Natural killer cell (primary cell): Measurements from ENCODE around the gene LNX1. TPM values are rescaled to one million over a fixed set of nuclear protein-coding genes. Genes with fewer than 3 reads are reported as not detected.

Experiments used
- ATAC-seq, 3 donors: fragments of 150-1000 bp in 2 of 3; fragments of 200-7000 bp in 1 of 3; cut with Tn5 transposase; 1 replicate in 1 of 3; 2 replicates in 2 of 3; pipeline ENCODE4 v1.10.0; 2021; ENCODE audit warnings: mild to moderate bottlenecking in 2 of 3, moderate library complexity in 2 of 3
- DNase-seq, 2 donors: peaks; one replicate each; pipeline versions ENCODE4 v3.0.0 to v3.0.0-alpha.2; 2013 to 2021; ENCODE audit warnings: mixed read lengths in 1 of 2
- H3K27ac ChIP-seq: one replicate; pipeline ENCODE4 v1.5.1; 2013; ENCODE audit warnings: mild to moderate bottlenecking, low read length
- H3K27me3 ChIP-seq: one replicate; pipeline ENCODE4 v1.6.1; 2013; ENCODE audit warnings: low read length; ENCODE audit not compliant: control insufficient read depth, insufficient read depth
- H3K36me3 ChIP-seq: one replicate; pipeline ENCODE4 v1.6.1; 2013; ENCODE audit warnings: low read length; ENCODE audit not compliant: control insufficient read depth, insufficient read depth
- H3K4me1 ChIP-seq: one replicate; pipeline ENCODE4 v1.6.1; 2013; ENCODE audit warnings: low read length; ENCODE audit not compliant: control insufficient read depth, insufficient read depth
- H3K4me3 ChIP-seq: one replicate; pipeline ENCODE4 v1.5.1; 2013; ENCODE audit warnings: low read length
- H3K9me3 ChIP-seq: one replicate; pipeline ENCODE4 v1.6.1; 2013; ENCODE audit warnings: low read length; ENCODE audit not compliant: control insufficient read depth, insufficient read depth
- H3K27ac Mint-ChIP-seq, 2 donors: one replicate each; pipeline ENCODE4 v1.8.0; 2022; ENCODE audit warnings: mild to moderate bottlenecking in 2 of 2, mixed read lengths in 2 of 2, moderate library complexity in 1 of 2
- H3K27me3 Mint-ChIP-seq, 2 donors: one replicate each; pipeline ENCODE4 v1.8.0; 2022; ENCODE audit warnings: low read depth in 2 of 2, mixed read lengths in 2 of 2
- H3K36me3 Mint-ChIP-seq: one replicate; pipeline ENCODE4 v1.8.0; 2022; ENCODE audit warnings: mixed read lengths
- H3K4me1 Mint-ChIP-seq, 2 donors: one replicate each; pipeline ENCODE4 v1.8.0; 2022; ENCODE audit warnings: mixed read lengths in 2 of 2
- H3K4me3 Mint-ChIP-seq: one replicate; pipeline ENCODE4 v1.8.0; 2022; ENCODE audit warnings: mild to moderate bottlenecking, moderate library complexity, mixed read lengths
- H3K9me3 Mint-ChIP-seq, 2 donors: one replicate each; pipeline ENCODE4 v1.8.0; 2022; ENCODE audit warnings: mixed read lengths in 2 of 2
- WGBS: methylation state at CpG from one replicate; pipeline ENCODE4 v1.1.7; 2013; ENCODE audit warnings: missing lambda C conversion rate; ENCODE audit not compliant: insufficient coverage; 5-methylcytosine and 5-hydroxymethylcytosine counted together
- intact Hi-C: fragments of 100-400 bp; cut with micrococcal nuclease; formaldehyde crosslinking; loops from one replicate; pipeline ENCODE4 v1.14.2; 2022
- total RNA-seq, 4 donors: library from RNA; stranded (reverse); fragments of 120-200 nt in 1 of 4; gene quantifications; one replicate each; pipeline versions ENCODE4 v1.2.3 to v1.2.4, GENCODE V29; 2013 to 2022
- TF ChIP-seq, protein P1 (sequence below): fragments of 200-600 bp; IDR thresholded peaks from one replicate; pipeline ENCODE4 v1.8.0; 2022; ENCODE audit warnings: antibody characterized with exemption

Gene LNX1
- total RNA-seq, 3 donors from 2014 or later (not counting 1 experiment from before 2014, with no cell fraction given) = not detected

DNA sequence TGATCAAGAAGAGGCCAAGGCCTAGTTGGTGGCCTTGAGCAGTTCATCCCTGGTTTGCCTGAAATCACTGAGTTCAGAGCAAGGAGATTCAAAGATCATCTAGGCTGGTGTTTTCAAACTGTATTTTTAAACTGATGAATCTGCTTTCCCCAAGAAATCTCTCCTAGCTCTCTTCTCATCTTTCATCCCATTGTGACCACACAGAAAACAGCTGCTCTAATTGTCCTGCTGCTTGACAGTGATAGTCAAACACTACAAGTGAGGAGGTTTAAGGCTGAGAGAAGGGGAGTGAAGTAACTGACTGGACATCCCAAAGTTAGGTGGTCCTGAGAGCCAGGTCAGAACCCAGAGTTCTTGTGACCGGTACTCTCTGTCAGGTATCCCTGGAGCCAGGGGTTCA is 91.5 kb downstream of the LNX1 start:
- Mint-ChIP-seq H3K27me3 (peaks cover 0 to 4% of the 10 kb centered on the region in 2 donors), H3K27ac (no peak overlapping the region), H3K9me3 (no peaks in the 10 kb centered on the region), H3K36me3 (no peaks in the 10 kb centered on the region), H3K4me1 (no peaks in the 10 kb centered on the region), H3K4me3 (no peak overlapping the region)
- Histone ChIP-seq H3K27me3 (no peaks in the 10 kb centered on the region), H3K36me3 (no peaks in the 10 kb centered on the region), H3K4me1 (no peaks in the 10 kb centered on the region), H3K9me3 (no peaks in the 10 kb centered on the region), H3K4me3 (no peak overlapping the region), H3K27ac (no peak overlapping the region)
- ATAC-seq (no peak), DNase-seq (no peak)
- 93% methylated on average over 1 of the region's 1 CpG for WGBS
- intact Hi-C loops = no loop called here
- TF ChIP-seq, protein P1, sequence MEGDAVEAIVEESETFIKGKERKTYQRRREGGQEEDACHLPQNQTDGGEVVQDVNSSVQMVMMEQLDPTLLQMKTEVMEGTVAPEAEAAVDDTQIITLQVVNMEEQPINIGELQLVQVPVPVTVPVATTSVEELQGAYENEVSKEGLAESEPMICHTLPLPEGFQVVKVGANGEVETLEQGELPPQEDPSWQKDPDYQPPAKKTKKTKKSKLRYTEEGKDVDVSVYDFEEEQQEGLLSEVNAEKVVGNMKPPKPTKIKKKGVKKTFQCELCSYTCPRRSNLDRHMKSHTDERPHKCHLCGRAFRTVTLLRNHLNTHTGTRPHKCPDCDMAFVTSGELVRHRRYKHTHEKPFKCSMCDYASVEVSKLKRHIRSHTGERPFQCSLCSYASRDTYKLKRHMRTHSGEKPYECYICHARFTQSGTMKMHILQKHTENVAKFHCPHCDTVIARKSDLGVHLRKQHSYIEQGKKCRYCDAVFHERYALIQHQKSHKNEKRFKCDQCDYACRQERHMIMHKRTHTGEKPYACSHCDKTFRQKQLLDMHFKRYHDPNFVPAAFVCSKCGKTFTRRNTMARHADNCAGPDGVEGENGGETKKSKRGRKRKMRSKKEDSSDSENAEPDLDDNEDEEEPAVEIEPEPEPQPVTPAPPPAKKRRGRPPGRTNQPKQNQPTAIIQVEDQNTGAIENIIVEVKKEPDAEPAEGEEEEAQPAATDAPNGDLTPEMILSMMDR = no peak

- H3K4me3 ChIP-seq = no peak overlapping the region
- no peaks in the 10 kb centered on the region for H3K4me1 Mint-ChIP-seq
- no peaks in the 10 kb centered on the region for H3K4me1 ChIP-seq
- DNase-seq = no peak
- no peak overlapping the region for H3K27ac Mint-ChIP-seq
- WGBS = 90% methylated on average over 2 of the region's 2 CpGs
- H3K36me3 Mint-ChIP-seq = no peaks in the 10 kb centered on the region
- H3K27ac ChIP-seq = no peak overlapping the region
- H3K27me3 ChIP-seq = no peaks in the 10 kb centered on the region
- H3K4me3 Mint-ChIP-seq = no peak overlapping the region
- H3K27me3 Mint-ChIP-seq = peaks cover 0 to 4% of the 10 kb centered on the region in 2 donors
- no peaks in the 10 kb centered on the region for H3K36me3 ChIP-seq
- intact Hi-C loops = no loop called here
- no peaks in the 10 kb centered on the region for H3K9me3 Mint-ChIP-seq
- ATAC-seq = no peak
- TF ChIP-seq, protein P1 = no peak
- H3K9me3 ChIP-seq = no peaks in the 10 kb centered on the region
These were observed 92.6 kb downstream of the LNX1 start for GRCh38 chr4:53498706-53499105.

- intact Hi-C loops = no loop called here
- Histone ChIP-seq H3K27ac (no peak overlapping the region), H3K4me1 (no peaks in the 10 kb centered on the region), H3K9me3 (no peaks in the 10 kb centered on the region), H3K36me3 (no peaks in the 10 kb centered on the region), H3K4me3 (no peak overlapping the region), H3K27me3 (no peaks in the 10 kb centered on the region)
- Mint-ChIP-seq H3K4me1 (no peaks in the 10 kb centered on the region), H3K36me3 (no peaks in the 10 kb centered on the region), H3K9me3 (no peaks in the 10 kb centered on the region), H3K27me3 (peaks cover 0 to 4% of the 10 kb centered on the region in 2 donors), H3K4me3 (no peak overlapping the region), H3K27ac (no peak overlapping the region)
- 95% methylated on average over 6 of the region's 7 CpGs for WGBS
- no peak for ATAC-seq
- TF ChIP-seq, protein P1 = no peak
- no peak for DNase-seq
These were observed 93.6 kb downstream of the LNX1 start for GRCh38 chr4:53497487-53498244.

- peaks cover 4 to 10% of the 10 kb centered on the region in 2 donors for H3K27me3 Mint-ChIP-seq
- ATAC-seq = no peak
- DNase-seq = no peak
- H3K36me3 Mint-ChIP-seq = no peaks in the 10 kb centered on the region
- no peaks in the 10 kb centered on the region for H3K4me1 Mint-ChIP-seq
- 83% methylated on average over 3 of the region's 6 CpGs for WGBS
- H3K4me3 ChIP-seq = no peak overlapping the region
- H3K36me3 ChIP-seq = no peaks in the 10 kb centered on the region
- no peaks in the 10 kb centered on the region for H3K27me3 ChIP-seq
- no peaks in the 10 kb centered on the region for H3K4me1 ChIP-seq
- H3K27ac ChIP-seq = no peak overlapping the region
- intact Hi-C loops = no loop called here
- no peak overlapping the region for H3K27ac Mint-ChIP-seq
- H3K9me3 ChIP-seq = no peaks in the 10 kb centered on the region
- H3K9me3 Mint-ChIP-seq = no peaks in the 10 kb centered on the region
- TF ChIP-seq, protein P1 = no peak
- no peak overlapping the region for H3K4me3 Mint-ChIP-seq
These were observed 96.4 kb downstream of the LNX1 start for GRCh38 chr4:53494851-53495250.
